Activated T-helper 17 cell treated with anti-CD3 and anti-CD28 coated beads, Interleukin-2, amount 50 U/mL, for 72 hours (primary cell): Measurements from ENCODE around the gene RIC3. TPM values are rescaled to one million over a fixed set of nuclear protein-coding genes. Genes with fewer than 3 reads are reported as not detected.

Source experiments
- ATAC-seq: fragments of 150-1000 bp; cut with Tn5 transposase; replicated peaks from 2 replicates; pipeline ENCODE4 v1.10.0; 2021; ENCODE audit warnings: mild to moderate bottlenecking, moderate library complexity
- H3K27ac Mint-ChIP-seq: one replicate; pipeline ENCODE4 v1.8.0; 2022; ENCODE audit warnings: mixed read lengths
- H3K27me3 Mint-ChIP-seq: one replicate; pipeline ENCODE4 v1.8.0; 2022; ENCODE audit warnings: mixed read lengths
- H3K36me3 Mint-ChIP-seq: one replicate; pipeline ENCODE4 v1.8.0; 2022; ENCODE audit warnings: low read depth, mild to moderate bottlenecking, mixed read lengths
- H3K4me1 Mint-ChIP-seq: one replicate; pipeline ENCODE4 v1.8.0; 2022; ENCODE audit warnings: mixed read lengths
- H3K4me3 Mint-ChIP-seq: one replicate; pipeline ENCODE4 v1.8.0; 2022; ENCODE audit warnings: mild to moderate bottlenecking, mixed read lengths
- H3K9me3 Mint-ChIP-seq: one replicate; pipeline ENCODE4 v1.8.0; 2022; ENCODE audit warnings: mixed read lengths
- total RNA-seq, 2 donors: library from RNA; stranded (reverse); gene quantifications; one replicate each; pipeline ENCODE4 v1.2.3, GENCODE V29; 2022

The RIC3 gene
- total RNA-seq, 2 donors from 2014 or later, result 11.5 to 13.4 TPM

DNA sequence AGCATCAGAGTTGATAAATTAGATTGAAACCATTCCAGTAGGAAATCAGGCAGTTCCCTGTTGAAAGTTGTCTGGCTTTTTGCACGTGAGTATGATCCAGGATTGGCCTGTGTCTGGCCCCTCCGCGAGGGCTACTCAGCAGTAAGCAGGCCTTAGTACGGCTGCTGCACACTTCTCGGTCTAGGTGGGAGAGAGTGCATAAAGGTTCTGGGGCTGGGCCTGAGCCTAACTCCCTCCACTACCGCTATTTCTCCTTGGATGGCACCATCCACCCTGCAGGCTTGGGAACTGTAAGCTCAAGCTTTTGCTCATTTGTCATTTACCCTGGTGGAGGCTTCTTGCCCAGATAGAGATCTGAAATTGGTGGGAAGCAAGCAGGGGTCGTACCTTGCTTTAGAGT lies 65.9 kb downstream of the RIC3 start:
- peaks cover 23% of the 10 kb centered on the region for H3K36me3 Mint-ChIP-seq
- no peaks in the 10 kb centered on the region for H3K27me3 Mint-ChIP-seq
- H3K27ac Mint-ChIP-seq, result no peak overlapping the region
- ATAC-seq, result no peak
- no peak overlapping the region for H3K4me3 Mint-ChIP-seq
- no peaks in the 10 kb centered on the region for H3K4me1 Mint-ChIP-seq
- H3K9me3 Mint-ChIP-seq, result no peaks in the 10 kb centered on the region

DNA sequence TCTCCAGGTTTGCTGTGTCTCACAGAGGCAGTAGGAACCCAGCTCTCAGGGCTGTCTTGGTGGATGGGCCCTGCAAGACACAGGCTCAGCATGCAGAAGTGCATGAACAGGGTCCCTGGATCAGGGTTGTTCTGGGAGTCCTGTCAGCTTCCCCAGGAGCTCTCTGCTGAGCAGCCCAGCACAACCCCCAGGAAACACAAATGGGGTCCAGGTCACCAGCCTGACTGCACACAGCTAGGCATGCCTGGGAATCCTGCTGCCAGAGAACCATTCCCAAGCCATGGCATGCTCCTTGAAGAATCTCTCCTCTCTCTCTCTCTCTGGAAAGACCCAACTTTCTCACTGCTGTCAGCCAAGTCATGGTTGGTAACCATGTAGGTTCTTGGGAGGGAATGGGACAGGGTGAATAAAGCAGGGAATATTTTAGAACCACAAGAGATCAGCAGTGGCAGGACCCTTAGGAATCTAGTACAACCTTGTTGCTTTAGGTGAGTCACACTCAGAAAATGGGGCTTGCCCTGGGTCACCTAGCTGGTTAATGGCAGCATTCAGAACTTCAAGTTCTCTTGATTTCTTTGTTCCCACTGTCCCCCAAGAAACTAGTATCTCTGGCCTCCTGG lies 66.4 kb downstream of the RIC3 start:
- H3K4me1 Mint-ChIP-seq, result no peaks in the 10 kb centered on the region
- no peak overlapping the region for H3K4me3 Mint-ChIP-seq
- no peaks in the 10 kb centered on the region for H3K9me3 Mint-ChIP-seq
- ATAC-seq, result no peak
- no peak overlapping the region for H3K27ac Mint-ChIP-seq
- peaks cover 18% of the 10 kb centered on the region for H3K36me3 Mint-ChIP-seq
- H3K27me3 Mint-ChIP-seq, result no peaks in the 10 kb centered on the region

DNA sequence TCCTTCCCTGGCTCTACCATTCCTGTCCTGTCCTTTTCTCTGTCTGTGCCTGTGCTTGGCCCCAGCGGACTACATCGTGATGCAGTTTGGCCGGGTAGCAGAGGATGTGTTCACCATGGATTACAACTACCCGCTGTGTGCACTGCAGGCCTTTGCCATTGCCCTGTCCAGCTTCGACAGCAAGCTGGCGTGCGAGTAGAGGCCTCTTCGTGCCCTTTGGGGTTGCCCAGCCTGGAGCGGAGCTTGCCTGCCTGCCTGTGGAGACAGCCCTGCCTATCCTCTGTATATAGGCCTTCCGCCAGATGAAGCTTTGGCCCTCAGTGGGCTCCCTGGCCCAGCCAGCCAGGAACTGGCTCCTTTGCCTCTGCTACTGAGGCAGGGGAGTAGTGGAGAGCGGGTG lies 67.4 kb downstream of the RIC3 start:
- Mint-ChIP-seq H3K27ac (no peak overlapping the region), H3K27me3 (no peaks in the 10 kb centered on the region), H3K4me1 (no peaks in the 10 kb centered on the region), H3K4me3 (no peak overlapping the region), H3K36me3 (peaks cover 9% of the 10 kb centered on the region), H3K9me3 (no peaks in the 10 kb centered on the region)
- ATAC-seq, result no peak

DNA sequence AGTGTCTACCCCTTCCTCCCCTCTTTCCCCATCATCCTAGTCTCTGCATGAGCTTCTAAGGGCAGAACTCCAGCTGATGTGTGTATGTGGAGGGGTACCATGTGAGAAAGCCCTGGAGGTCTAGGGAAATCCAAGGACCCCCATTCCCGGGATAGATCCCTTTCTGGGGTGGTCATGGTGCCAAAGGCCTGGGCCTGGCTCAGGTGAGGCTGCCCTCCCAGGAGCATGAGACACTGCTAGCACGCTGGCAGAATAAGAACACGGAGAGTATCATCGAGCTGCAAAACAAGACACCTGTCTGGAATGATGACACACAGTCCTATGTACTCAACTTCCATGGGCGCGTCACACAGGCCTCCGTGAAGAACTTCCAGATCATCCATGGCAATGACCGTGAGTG lies 68.2 kb downstream of the RIC3 start:
- Mint-ChIP-seq H3K4me1 (no peaks in the 10 kb centered on the region), H3K27me3 (no peaks in the 10 kb centered on the region), H3K36me3 (peaks cover under 1% of the 10 kb centered on the region), H3K4me3 (no peak overlapping the region), H3K27ac (no peak overlapping the region), H3K9me3 (no peaks in the 10 kb centered on the region)
- ATAC-seq, result no peak

DNA sequence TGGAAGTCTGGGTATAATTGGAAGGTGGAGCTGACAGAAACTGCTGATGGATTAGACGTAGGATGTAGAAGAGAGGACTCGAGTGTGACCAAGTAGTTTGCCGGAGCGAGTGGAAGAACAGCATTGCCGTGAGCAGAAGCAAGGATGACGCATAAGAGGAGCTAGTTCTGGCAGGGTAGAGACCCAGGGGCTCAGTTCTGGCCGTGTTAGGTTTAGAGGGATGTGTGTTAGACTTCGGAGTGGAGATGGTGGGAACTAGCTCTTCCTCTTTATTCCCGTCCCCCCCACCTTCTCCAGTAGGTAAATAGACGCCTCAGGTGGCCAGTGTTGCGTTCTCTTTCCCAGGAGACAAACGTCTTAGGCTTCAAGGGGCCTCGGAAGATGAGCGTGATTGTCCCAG lies 68.7 kb downstream of the RIC3 start:
- no peak for ATAC-seq
- Mint-ChIP-seq H3K27ac (no peak overlapping the region), H3K27me3 (no peaks in the 10 kb centered on the region), H3K36me3 (no peaks in the 10 kb centered on the region), H3K4me1 (no peaks in the 10 kb centered on the region), H3K4me3 (no peak overlapping the region), H3K9me3 (no peaks in the 10 kb centered on the region)

DNA sequence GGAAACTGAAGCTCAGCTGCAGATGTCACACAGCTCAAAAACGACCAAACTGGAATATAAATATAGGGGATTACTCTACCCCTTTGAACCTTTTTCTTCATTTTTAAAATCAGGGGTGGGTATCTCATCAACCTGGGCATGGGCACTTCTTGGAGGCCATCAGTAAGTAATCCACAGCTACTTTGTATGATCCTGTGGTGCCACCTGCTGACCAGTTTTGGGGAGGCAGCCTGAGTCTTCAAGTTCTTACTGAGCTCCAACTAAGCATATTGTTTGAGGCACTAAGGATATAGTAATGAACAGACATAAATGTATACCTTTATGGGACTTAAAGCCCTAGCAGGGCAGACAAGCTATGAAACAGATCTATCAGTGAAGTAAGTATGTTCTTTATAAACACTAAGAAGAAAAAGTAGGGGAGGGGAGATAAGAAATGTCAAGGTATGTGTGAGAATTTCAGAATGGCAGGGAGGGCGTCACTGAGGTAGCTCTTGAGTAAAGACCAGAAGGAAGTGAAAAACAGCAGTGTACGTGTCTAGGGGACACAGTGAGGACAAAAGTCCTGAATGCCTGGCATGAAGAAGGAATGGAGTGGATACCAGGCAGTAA lies 69.4 kb downstream of the RIC3 start:
- H3K4me3 Mint-ChIP-seq, result no peak overlapping the region
- no peak overlapping the region for H3K27ac Mint-ChIP-seq
- no peaks in the 10 kb centered on the region for H3K4me1 Mint-ChIP-seq
- H3K27me3 Mint-ChIP-seq, result no peaks in the 10 kb centered on the region
- no peaks in the 10 kb centered on the region for H3K9me3 Mint-ChIP-seq
- no peaks in the 10 kb centered on the region for H3K36me3 Mint-ChIP-seq
- peak; percentile 62 for ATAC-seq

DNA sequence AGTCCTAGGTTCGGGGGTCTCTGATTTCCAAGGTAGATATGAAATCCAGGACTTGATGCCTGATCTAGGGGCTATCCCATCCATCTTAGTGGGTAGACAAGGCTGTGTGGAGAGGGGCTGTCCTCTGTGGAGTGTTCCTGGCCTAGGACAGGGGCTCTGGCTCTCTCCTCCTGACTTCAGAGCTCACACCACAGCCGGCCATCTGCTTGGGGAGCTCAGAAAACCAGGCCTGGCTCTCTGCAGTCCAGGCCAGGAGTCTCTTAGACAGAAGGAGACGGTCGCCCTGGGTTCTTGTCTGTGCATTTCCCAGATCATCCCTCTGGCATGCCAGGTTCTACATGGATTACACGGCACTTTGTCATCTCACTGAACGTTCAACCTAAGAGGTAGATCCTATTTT lies 69.9 kb downstream of the RIC3 start:
- ATAC-seq, result no peak
- Mint-ChIP-seq H3K4me1 (no peaks in the 10 kb centered on the region), H3K4me3 (no peak overlapping the region), H3K36me3 (no peaks in the 10 kb centered on the region), H3K9me3 (no peaks in the 10 kb centered on the region), H3K27ac (no peak overlapping the region), H3K27me3 (no peaks in the 10 kb centered on the region)

DNA sequence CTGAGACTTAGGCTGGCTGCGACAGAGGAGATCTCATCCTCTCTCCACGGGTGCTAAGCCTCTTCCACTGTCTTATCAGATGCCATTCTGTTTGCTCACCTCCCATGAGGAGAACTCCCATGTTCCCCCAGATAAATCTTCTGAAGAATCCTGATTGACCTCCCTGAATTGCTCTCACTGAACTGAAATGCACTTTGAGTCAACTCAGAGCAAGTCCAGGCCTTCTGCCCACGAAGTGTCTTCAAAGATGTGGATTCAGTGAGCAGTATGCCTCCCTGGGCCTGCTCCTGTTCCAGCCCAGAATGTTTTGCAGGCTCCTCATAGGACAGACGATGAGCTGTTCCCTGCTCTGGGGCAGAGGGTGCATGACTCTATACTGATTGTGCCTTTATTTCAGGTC lies 70.5 kb downstream of the RIC3 start:
- Mint-ChIP-seq H3K4me3 (no peak overlapping the region), H3K27ac (no peak overlapping the region), H3K27me3 (no peaks in the 10 kb centered on the region), H3K4me1 (no peaks in the 10 kb centered on the region), H3K36me3 (no peaks in the 10 kb centered on the region), H3K9me3 (no peaks in the 10 kb centered on the region)
- ATAC-seq, result no peak

DNA sequence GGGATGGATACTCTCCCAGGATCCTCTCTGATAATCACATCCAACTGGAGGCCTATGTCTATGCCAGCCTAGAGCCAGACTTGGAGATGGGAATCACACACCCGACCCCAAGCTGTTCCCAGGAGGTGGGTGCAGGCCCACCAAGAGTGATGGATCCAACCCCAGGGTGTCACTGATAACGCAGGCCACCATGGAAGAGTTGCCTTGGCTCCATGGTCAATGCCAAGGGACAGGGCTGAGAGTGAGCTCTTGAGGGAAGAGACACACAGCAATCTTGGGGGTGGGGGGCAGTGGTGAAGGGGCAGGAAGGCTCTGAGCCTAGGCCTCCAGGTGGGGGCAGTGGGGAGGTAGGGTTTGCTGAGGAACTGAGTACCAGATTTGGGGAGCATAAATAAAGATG lies 70.9 kb downstream of the RIC3 start:
- H3K4me3 Mint-ChIP-seq, result no peak overlapping the region
- no peaks in the 10 kb centered on the region for H3K4me1 Mint-ChIP-seq
- H3K27ac Mint-ChIP-seq, result no peak overlapping the region
- no peaks in the 10 kb centered on the region for H3K36me3 Mint-ChIP-seq
- no peaks in the 10 kb centered on the region for H3K9me3 Mint-ChIP-seq
- no peak for ATAC-seq
- H3K27me3 Mint-ChIP-seq, result no peaks in the 10 kb centered on the region

DNA sequence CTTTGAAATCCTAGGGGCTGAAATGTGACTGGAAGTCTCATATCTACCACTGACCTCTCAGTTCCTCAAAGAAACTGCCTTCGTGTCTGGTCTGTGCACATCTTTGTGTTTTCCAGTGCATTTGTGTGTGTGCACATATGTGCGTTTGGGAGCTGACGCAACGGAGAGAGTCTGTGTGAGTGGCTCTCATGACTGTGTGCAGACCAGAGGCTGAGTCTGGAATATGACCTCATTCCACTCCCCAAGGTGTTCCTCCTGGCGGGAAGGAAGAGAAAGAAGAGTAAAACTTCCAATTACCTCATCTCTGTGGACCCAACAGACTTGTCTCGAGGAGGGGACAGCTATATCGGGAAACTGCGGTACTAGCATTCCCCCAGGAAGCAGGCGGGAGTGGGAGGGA lies 71.4 kb downstream of the RIC3 start:
- Mint-ChIP-seq H3K27ac (no peak overlapping the region), H3K4me1 (no peaks in the 10 kb centered on the region), H3K4me3 (no peak overlapping the region), H3K27me3 (no peaks in the 10 kb centered on the region), H3K9me3 (no peaks in the 10 kb centered on the region), H3K36me3 (no peaks in the 10 kb centered on the region)
- no peak for ATAC-seq

DNA sequence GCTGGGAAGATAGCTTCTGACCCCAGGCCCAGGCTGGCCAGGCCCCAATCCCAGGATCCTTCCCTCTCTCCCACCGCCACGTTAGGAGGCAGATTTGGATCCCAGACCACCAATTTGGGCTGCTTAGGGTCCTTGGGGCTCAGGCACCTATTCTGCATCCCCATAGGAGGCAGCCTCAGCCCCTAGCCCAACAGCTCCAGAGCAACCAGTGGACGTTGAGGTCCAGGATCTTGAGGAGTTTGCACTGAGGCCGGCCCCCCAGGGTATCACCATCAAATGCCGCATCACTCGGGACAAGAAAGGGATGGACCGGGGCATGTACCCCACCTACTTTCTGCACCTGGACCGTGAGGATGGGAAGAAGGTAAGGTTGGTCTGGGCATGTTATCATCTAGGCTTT lies 71.8 kb downstream of the RIC3 start:
- H3K27ac Mint-ChIP-seq, result no peak overlapping the region
- ATAC-seq, result no peak
- H3K4me1 Mint-ChIP-seq, result no peaks in the 10 kb centered on the region
- H3K9me3 Mint-ChIP-seq, result no peaks in the 10 kb centered on the region
- no peaks in the 10 kb centered on the region for H3K36me3 Mint-ChIP-seq
- H3K4me3 Mint-ChIP-seq, result no peak overlapping the region
- no peaks in the 10 kb centered on the region for H3K27me3 Mint-ChIP-seq

DNA sequence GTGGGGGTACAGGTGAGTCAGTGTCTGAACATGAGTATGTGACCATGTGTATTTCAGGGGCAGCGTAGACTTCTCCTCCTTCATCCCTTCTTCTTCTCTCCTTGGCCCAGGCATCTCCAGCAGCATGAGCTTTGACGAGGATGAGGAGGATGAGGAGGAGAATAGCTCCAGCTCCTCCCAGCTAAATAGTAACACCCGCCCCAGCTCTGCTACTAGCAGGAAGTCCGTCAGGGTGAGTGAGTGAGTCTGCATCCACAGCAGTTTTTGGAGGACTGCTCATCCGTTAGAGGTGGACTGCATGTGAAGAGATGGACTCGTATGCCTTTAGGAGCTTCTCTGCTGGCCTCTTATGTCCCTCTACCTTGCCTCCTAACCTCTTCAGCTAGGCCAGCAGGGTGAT lies 72.2 kb downstream of the RIC3 start:
- H3K4me3 Mint-ChIP-seq, result no peak overlapping the region
- H3K27me3 Mint-ChIP-seq, result no peaks in the 10 kb centered on the region
- no peaks in the 10 kb centered on the region for H3K36me3 Mint-ChIP-seq
- no peak overlapping the region for H3K27ac Mint-ChIP-seq
- no peaks in the 10 kb centered on the region for H3K4me1 Mint-ChIP-seq
- no peaks in the 10 kb centered on the region for H3K9me3 Mint-ChIP-seq
- ATAC-seq, result no peak

DNA sequence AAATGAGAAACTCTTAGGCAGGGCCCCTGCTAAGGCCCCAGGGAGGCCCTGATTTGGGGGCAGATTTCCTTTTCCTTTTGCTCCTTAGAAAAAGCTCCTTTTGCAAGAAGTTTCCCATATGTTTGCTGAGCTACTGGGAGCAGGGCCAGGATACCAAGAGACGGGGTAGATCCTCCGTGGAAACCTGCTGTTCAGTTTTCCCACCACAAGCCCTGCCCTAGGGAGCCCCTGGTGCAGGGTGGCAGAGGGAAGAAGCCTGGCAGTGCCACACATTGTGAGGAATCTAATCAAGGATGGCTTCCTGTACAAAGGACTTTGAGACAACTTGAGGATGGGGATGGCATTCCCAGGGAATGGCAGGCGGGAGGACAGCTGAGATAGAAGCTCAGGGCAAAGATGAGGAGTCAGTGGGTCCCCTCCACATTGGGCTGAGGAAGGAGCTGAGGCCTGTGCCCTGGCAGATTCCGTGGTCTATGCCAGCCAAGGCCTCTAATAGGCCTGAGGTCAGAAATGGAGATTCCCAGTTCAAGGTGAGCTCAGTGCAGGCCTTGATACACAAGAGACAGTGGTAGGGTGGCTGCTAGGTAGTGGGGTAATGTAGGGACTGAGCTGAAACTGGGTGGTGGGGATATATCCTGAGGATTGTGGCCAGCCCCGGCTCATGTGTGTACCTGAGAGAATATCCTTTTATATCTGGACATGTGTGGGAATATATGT lies 72.9 kb downstream of the RIC3 start:
- H3K27me3 Mint-ChIP-seq, result no peaks in the 10 kb centered on the region
- H3K9me3 Mint-ChIP-seq, result no peaks in the 10 kb centered on the region
- H3K27ac Mint-ChIP-seq, result no peak overlapping the region
- no peak for ATAC-seq
- H3K4me1 Mint-ChIP-seq, result no peaks in the 10 kb centered on the region
- no peaks in the 10 kb centered on the region for H3K36me3 Mint-ChIP-seq
- H3K4me3 Mint-ChIP-seq, result no peak overlapping the region

DNA sequence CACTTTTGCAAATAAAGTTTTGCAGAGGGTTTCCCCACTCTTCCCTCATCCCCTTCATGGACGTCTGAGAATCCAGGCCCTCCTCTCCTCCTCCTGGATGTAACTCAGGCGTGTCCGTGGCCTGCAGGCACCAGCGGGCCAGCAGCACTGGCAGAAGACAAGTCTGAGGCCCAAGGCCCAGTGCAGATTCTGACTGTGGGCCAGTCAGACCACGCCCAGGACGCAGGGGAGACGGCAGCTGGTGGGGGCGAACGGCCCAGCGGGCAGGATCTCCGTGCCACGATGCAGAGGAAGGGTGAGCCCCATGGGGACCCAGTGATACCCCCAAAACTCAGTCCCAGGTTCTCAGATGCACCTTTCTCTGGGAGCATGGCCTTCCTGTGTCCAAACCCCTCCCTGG lies 73.5 kb downstream of the RIC3 start:
- ATAC-seq, result no peak
- Mint-ChIP-seq H3K4me1 (no peaks in the 10 kb centered on the region), H3K36me3 (no peaks in the 10 kb centered on the region), H3K4me3 (no peak overlapping the region), H3K27ac (no peak overlapping the region), H3K9me3 (no peaks in the 10 kb centered on the region), H3K27me3 (no peaks in the 10 kb centered on the region)

DNA sequence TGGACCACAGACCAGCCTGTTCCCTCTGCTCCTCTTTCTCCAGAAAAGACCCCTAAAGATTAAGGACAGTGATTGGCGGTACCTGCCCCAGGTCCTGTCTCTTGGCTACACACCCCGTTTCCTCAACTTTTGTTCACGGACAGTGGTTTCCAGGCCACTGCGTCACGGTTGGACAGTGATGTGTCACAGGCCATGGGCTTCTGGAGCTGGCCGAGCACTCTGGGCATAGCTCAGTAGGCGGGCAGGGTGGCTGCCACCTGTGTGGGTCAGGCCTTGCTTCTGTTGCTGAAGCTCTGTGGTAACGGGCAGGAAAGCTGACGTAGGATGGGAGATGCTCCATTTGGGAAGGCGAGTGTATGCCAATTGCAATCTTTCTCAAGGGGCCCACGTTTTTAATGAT lies 74.2 kb downstream of the RIC3 start:
- Mint-ChIP-seq H3K36me3 (no peaks in the 10 kb centered on the region), H3K9me3 (no peaks in the 10 kb centered on the region), H3K27ac (no peak overlapping the region), H3K27me3 (no peaks in the 10 kb centered on the region), H3K4me3 (no peak overlapping the region), H3K4me1 (no peaks in the 10 kb centered on the region)
- no peak for ATAC-seq
